ENCODE data around the gene USF3.

Gene USF3

DNA sequence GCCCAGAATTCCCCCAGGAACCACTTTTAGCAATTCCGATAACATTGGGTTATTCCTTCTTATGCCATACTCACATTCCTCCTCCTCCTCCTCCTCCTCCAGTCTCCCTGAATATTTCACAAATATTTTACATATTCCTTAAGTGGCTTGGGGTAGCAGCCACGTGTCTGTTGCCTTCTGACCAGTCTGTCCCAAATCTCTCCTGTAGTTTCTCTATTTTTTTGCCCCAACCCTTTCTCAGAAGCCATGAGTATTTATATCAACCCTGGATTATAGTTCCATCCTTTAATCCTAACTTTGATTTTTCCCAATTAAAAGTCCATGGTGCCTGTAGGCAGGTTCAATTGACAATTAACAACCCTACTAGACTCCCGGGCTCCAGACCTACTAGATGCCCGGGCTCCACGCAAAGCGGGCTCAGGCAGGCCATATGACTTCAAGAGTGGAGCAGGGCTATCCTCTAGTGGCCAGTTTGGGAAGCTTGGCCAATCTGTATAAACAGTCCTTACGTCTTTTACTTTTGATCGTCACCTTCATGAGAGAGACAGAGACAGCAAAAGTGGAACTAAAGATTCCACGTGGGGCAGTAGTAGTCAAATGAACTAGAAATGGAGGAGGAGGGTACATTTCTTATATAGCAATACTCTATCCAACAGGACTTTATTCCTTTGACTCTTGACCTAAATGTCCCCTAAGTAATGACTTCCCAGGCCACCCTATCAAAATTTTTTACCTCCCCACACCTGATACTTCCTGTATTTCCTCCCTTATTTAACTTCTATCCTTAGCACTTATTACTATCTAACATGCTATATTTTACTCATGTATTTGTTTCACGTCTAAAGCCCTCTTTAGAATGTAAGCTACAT, 69.7 kb downstream of the USF3 start:
- peak; percentile 91 for TF ChIP-seq RAD21 (IDR thresholded peaks at IDR 0.05; ENCODE audit: low read depth)
- TF ChIP-seq ZBTB7A (IDR thresholded peaks at IDR 0.05; ENCODE audit: low read depth), result no peak

DNA sequence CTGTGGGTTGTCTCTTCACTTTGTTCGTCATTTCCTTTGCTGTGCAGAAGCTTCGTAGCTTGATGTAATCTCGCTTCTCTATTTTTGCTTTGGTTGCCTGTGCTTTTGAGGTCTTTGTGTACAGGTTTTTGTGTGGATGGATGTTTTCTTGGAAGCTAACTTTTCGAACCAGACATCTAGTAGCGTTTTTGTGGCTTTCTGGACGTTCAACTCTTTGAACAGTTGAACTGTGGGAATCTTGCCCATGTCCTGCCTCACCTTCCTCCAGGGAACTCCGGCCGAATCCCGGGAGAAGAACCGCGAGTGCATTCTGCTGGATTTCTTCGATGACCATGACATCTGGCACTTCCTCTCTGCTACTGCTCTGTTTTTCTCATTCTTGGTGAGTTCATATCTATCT, 70.6 kb downstream of the USF3 start:
- TF ChIP-seq, protein P1, sequence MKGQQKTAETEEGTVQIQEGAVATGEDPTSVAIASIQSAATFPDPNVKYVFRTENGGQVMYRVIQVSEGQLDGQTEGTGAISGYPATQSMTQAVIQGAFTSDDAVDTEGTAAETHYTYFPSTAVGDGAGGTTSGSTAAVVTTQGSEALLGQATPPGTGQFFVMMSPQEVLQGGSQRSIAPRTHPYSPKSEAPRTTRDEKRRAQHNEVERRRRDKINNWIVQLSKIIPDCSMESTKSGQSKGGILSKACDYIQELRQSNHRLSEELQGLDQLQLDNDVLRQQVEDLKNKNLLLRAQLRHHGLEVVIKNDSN (IDR thresholded peaks at IDR 0.05), result no peak
- TF ChIP-seq CREB1 (IDR thresholded peaks at IDR 0.05; ENCODE audit: low read depth), result no peak
- no peak for TF ChIP-seq NFIC (IDR thresholded peaks at IDR 0.05)
- TF ChIP-seq TAF1 (IDR thresholded peaks at IDR 0.05; ENCODE audit: low read depth), result no peak
- TF ChIP-seq, protein P2, sequence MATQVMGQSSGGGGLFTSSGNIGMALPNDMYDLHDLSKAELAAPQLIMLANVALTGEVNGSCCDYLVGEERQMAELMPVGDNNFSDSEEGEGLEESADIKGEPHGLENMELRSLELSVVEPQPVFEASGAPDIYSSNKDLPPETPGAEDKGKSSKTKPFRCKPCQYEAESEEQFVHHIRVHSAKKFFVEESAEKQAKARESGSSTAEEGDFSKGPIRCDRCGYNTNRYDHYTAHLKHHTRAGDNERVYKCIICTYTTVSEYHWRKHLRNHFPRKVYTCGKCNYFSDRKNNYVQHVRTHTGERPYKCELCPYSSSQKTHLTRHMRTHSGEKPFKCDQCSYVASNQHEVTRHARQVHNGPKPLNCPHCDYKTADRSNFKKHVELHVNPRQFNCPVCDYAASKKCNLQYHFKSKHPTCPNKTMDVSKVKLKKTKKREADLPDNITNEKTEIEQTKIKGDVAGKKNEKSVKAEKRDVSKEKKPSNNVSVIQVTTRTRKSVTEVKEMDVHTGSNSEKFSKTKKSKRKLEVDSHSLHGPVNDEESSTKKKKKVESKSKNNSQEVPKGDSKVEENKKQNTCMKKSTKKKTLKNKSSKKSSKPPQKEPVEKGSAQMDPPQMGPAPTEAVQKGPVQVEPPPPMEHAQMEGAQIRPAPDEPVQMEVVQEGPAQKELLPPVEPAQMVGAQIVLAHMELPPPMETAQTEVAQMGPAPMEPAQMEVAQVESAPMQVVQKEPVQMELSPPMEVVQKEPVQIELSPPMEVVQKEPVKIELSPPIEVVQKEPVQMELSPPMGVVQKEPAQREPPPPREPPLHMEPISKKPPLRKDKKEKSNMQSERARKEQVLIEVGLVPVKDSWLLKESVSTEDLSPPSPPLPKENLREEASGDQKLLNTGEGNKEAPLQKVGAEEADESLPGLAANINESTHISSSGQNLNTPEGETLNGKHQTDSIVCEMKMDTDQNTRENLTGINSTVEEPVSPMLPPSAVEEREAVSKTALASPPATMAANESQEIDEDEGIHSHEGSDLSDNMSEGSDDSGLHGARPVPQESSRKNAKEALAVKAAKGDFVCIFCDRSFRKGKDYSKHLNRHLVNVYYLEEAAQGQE (IDR thresholded peaks at IDR 0.05; ENCODE audit: low read depth), result no peak
- no peak for TF ChIP-seq CEBPB (IDR thresholded peaks at IDR 0.05)

DNA sequence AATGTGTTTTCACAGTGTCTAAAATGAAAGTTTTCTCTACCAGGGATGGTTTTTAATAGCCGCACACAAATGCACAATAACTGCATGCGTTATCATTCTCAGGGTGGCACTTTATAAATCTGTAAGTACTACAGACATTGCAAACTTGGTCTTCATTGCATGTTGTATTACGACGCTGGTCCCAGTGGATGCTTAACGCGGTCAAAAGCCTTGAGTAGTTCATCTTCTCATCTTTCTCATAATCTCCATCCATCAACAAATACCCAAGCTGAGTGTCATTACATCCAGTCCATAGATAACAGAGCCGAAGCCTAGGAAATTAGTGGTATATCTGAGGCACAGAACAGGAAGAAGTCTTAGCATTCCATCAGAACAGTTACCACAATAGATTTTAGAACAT, 72.6 kb downstream of the USF3 start:
- TF ChIP-seq TAF1 (IDR thresholded peaks at IDR 0.05; ENCODE audit: low read depth) (no peak), FOXM1 (IDR thresholded peaks at IDR 0.05; ENCODE audit: borderline replicate concordance, low read depth) (no peak), TCF12 (IDR thresholded peaks at IDR 0.05; ENCODE audit: low read depth) (no peak), YY1 (IDR thresholded peaks at IDR 0.05; ENCODE audit: low read depth) (no peak), NFIC (IDR thresholded peaks at IDR 0.05) (no peak), ZBTB7A (IDR thresholded peaks at IDR 0.05; ENCODE audit: low read depth) (no peak), EP300 (IDR thresholded peaks at IDR 0.05; ENCODE audit: borderline replicate concordance) (no peak), RAD21 (IDR thresholded peaks at IDR 0.05; ENCODE audit: low read depth) (no peak), TEAD4 (IDR thresholded peaks at IDR 0.05) (no peak), CREB1 (IDR thresholded peaks at IDR 0.05; ENCODE audit: low read depth) (no peak), EGR1 (IDR thresholded peaks at IDR 0.05) (no peak), CEBPB (IDR thresholded peaks at IDR 0.05) (no peak)
- TF ChIP-seq, protein P1 (IDR thresholded peaks at IDR 0.05), result no peak
- TF ChIP-seq, protein P3, sequence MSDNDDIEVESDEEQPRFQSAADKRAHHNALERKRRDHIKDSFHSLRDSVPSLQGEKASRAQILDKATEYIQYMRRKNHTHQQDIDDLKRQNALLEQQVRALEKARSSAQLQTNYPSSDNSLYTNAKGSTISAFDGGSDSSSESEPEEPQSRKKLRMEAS (IDR thresholded peaks at IDR 0.05), result no peak
- TF ChIP-seq, protein P2 (IDR thresholded peaks at IDR 0.05; ENCODE audit: low read depth), result no peak

DNA sequence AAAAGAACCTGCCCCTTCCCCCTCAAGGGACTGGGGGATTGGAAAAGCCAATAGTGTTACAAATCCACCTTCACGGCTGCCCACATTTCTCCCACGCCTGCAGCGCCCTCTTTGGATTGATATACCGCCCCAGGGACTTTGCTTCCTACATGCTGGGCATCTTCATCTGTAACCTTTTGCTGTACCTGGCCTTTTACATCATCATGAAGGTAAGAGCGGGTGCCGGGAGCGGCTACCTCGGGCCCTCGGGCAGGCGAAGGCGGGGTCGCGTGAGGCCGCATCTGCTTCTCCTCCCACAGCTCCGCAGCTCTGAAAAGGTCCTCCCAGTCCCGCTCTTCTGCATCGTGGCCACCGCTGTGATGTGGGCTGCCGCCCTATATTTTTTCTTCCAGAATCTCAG, 73.1 kb downstream of the USF3 start:
- TF ChIP-seq EP300 (IDR thresholded peaks at IDR 0.05; ENCODE audit: borderline replicate concordance), result no peak
- TF ChIP-seq RAD21 (IDR thresholded peaks at IDR 0.05; ENCODE audit: low read depth), result peak; percentile 10; the same call in 1 of the 2 replicates

DNA sequence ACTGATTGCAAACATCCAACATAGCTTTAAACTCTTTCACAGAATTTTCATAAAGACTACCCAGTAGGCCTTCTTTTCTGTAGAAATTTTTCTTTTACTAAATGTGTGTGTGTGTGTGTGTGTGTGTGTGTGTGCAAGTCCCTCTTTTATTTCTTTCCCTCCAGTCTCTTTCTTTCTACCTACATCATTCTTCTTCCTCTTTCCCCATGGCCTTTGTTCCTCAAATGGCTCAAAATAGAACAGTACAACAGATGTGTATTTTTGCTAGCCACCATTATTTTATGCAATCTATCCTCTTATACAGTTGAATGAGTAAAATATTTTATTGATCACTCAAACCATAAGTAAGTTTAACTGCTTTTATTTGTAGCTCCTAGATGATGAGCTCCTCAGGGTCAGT, 76.4 kb downstream of the USF3 start:
- TF ChIP-seq YY1 (IDR thresholded peaks at IDR 0.05; ENCODE audit: low read depth) (no peak), EP300 (IDR thresholded peaks at IDR 0.05; ENCODE audit: borderline replicate concordance) (no peak), TCF12 (IDR thresholded peaks at IDR 0.05; ENCODE audit: low read depth) (no peak), CREB1 (IDR thresholded peaks at IDR 0.05; ENCODE audit: low read depth) (no peak), NFIC (IDR thresholded peaks at IDR 0.05) (no peak), RAD21 (IDR thresholded peaks at IDR 0.05; ENCODE audit: low read depth) (no peak), EGR1 (IDR thresholded peaks at IDR 0.05) (no peak), TEAD4 (IDR thresholded peaks at IDR 0.05) (no peak), TAF1 (IDR thresholded peaks at IDR 0.05; ENCODE audit: low read depth) (no peak), CEBPB (IDR thresholded peaks at IDR 0.05) (no peak), FOXM1 (IDR thresholded peaks at IDR 0.05; ENCODE audit: borderline replicate concordance, low read depth) (no peak), ZBTB7A (IDR thresholded peaks at IDR 0.05; ENCODE audit: low read depth) (no peak)
- TF ChIP-seq, protein P1 (IDR thresholded peaks at IDR 0.05), result no peak
- TF ChIP-seq, protein P3 (IDR thresholded peaks at IDR 0.05), result no peak
- TF ChIP-seq, protein P2 (IDR thresholded peaks at IDR 0.05; ENCODE audit: low read depth), result no peak

All from Ishikawa (cell line).